ENCODE data around the gene BLOC1S6. TPM values are rescaled to one million over a fixed set of nuclear protein-coding genes. Genes with fewer than 3 reads are reported as not detected.
A peak's percentile ranks its signal among the peaks of the same experiment; 100 is the strongest.

The BLOC1S6 gene, protein sequence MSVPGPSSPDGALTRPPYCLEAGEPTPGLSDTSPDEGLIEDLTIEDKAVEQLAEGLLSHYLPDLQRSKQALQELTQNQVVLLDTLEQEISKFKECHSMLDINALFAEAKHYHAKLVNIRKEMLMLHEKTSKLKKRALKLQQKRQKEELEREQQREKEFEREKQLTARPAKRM
- total RNA-seq, result 10 to 100 TPM; 27.7 to 37.0 TPM
- long read RNA-seq, full-length matches to known transcripts, result 25 of 27 reads
- long read RNA-seq, partial matches to known transcripts, result 0 of 27 reads
- long read RNA-seq, other reads (novel, unspliced or antisense), result 2 of 27 reads

DNA sequence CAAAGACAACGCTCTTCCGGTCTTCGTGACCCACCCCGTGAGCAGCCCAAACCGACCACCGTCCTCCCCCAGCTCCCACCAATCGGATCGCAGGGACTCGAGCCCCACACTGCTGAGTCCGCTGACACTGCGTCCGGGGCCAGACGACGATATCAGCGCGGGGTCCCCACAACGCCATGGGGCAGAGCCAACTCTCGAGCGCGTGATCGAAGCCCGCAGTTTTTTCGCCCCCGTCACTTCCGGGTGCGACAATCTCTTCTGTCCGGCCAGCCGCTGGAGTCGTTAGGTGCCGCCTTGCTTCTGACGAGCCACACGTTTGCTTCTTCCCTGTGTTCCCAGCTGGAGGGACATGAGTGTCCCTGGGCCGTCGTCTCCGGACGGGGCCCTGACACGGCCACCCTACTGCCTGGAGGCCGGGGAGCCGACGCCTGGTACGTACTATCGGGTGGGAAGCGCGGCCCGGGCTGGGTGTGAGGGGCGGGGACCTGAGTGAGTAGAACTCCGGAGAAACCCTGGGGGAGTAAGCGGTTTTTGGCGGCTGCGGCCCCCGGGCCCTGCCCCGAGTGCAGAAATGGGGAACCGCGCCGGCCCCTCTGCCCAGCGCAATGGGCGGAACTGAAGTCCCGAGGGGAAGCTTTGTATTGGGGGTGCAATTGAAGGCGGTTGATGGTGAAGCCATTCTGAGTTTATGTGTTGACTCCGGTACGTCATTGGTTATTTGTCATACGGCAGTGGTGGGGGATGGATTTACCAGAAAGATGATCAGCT lies at the start of gene BLOC1S6:
Gene BLOC1S6, plus strand, starts transcription at position 285 of the 768 bp plus-strand sequence. Its CDS starts 65 bp downstream, at position 350.
- DNase-seq (peak; percentile 92), ATAC-seq (peak; percentile 92)
- intact Hi-C loops (cut with DNase I), result loop anchor here in 1 of 2 donors (2.0 kb wide), 1 partner anchor 64 kb away; the partner anchor contains the start of gene SLC30A4

DNA sequence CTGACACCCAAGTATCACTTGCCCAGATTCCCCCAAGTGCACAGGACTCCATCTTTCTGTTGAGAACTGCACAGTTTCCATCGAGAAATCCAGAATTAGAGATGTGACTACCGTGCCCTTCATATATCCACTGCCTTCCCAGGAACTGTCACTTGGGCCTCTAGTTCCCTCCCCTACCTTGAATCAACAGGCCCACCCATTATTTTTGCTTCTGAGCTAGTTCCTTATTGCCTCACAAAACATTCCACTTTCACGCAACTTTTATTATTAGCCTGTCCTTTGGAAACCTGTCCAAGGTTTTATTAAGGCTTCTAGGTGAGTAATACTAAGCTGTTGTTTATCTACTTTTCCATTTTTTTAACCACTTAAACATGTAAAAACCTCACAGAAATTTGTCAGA lies 47.5 kb upstream of the BLOC1S6 start:
- ATAC-seq (no peak), DNase-seq (no peak)
- intact Hi-C loops (cut with DNase I), result no loop called here

DNA sequence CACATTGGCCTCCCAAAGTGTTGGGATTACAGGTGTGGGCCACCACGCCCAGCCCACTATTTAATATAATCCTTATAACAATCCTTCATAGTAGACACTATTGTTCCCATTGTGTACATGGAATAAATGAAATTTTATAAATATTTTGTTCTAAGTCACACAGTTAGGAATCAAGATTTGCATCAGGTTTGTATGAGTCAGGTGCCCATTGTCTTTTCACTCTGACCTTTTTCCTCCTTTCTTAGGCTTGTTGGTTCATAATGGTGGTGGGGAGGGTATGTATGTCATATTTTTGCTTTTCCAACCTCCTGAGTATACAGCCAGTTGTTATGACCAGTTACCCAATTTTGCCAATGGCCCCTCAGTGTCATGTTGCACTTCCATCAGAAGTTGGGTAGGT lies 46.6 kb upstream of the BLOC1S6 start:
- intact Hi-C loops (cut with DNase I), result no loop called here
- DNase-seq (no peak), ATAC-seq (no peak)

DNA sequence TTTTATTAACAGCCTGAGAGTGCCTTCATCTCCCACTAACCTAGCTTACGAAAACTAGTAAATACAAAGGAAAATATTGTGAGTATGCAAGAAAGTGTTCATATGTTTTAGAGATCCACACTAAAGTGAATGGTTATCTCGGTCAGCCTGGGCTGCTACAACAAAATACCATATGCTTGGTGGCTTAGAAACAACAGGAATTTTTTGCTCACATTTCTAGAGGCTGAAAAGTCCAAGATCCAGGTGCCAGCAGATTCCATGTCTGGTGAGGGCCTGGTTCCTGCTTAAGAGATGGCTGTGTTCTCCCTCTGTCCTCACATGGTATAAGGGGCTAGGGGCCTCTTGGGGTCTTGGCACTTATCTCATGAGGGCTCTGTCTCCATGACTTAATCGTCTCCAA lies 44.1 kb upstream of the BLOC1S6 start:
- no peak for DNase-seq
- intact Hi-C loops (cut with DNase I), result no loop called here
- ATAC-seq, result no peak

DNA sequence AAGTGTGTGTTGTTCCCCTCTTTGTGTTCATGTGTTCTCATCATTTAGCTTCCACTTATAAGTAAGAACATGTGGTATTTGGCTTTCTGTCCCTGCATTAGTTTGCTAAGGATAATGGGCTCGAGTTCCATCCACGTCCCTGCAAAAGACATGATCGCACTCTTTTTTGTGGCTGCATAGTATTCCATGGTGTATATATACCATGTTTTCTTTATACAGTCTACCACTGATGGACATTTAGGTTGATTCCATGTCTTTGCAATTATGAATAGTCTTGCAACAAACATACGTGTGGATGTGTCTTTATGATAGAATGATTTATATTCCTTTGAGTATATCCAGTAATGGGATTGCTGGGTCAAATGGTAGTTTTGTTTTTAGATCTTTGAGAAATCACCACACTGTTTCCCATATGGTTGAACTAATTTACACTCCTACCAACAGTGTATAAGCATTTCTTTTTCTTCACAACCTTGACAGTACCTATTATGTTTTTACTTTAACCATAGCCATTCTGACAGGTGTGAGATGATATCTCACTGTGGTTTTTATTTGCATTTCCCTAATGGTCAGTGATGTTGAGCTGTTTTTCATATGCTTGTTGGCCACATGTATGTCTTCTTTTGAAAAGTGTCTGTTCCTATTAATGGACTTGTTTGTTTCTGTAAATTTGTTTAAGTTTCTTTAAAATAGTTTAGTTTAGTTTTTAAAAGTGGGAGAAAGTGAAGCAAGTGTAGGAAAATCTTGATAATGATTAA lies 42.7 kb upstream of the BLOC1S6 start:
- no peak for ATAC-seq
- intact Hi-C loops (cut with DNase I), result no loop called here

DNA sequence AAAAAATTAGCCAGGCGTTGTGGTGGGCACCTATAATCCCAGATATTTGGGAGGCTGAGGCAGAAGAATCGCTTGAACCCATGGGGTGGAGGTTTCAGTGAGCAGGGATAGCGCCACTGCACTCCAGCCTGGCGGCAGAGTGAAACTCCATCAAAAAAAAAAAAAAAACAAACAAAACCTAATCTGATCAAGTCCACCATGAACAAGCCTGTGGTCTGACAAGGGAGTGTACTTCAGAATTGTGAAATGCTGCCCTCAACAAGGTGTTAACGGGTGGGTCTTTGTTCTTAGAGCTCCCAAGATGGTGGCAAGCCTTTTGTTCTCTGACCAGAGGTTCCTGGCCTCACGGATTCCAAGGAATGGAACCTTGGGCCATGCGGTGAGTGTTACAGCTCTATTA lies 40.4 kb upstream of the BLOC1S6 start:
- DNase-seq (no peak), ATAC-seq (no peak)
- intact Hi-C loops (cut with DNase I), result no loop called here

More for the DNA sequence above, 42.7 kb upstream of the BLOC1S6 start:
- no peak for DNase-seq

DNA sequence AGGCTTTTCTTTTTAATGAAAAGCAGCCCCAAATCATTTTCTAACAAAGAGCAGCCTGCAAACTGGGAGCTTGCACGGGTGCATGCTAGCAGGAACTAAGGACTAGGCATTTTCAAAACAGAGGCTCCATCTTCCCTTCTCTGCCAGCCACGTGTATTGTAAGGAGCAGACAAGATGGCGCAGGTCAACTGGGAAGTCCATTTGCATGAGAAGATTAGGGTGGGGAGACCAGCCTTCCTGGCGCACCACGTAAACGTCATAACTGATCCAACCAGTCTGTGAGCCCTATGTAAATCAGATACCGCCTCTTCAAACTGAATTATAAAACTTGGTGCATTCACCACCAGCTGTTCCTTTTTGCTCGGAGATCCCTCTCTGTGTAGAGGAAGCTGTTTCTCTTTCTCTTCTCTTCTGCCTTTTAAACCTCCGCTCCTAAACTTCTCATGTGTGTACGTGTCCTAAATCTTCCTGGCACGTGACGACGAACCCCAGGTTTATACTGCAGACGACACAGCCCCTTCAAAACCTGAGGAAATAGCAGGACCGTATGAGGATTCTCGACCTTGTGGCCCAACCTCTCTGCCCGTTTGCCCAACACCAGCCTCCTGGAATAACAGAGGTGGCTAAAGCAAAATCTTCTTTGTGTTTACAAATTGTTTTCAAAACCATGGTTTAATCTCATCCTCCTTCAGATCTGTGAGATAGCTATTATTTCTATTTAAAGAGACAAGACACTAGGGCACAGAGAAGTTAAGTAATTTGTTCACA lies 38.2 kb upstream of the BLOC1S6 start:
- ATAC-seq (no peak), DNase-seq (no peak)
- intact Hi-C loops (cut with DNase I), result no loop called here

DNA sequence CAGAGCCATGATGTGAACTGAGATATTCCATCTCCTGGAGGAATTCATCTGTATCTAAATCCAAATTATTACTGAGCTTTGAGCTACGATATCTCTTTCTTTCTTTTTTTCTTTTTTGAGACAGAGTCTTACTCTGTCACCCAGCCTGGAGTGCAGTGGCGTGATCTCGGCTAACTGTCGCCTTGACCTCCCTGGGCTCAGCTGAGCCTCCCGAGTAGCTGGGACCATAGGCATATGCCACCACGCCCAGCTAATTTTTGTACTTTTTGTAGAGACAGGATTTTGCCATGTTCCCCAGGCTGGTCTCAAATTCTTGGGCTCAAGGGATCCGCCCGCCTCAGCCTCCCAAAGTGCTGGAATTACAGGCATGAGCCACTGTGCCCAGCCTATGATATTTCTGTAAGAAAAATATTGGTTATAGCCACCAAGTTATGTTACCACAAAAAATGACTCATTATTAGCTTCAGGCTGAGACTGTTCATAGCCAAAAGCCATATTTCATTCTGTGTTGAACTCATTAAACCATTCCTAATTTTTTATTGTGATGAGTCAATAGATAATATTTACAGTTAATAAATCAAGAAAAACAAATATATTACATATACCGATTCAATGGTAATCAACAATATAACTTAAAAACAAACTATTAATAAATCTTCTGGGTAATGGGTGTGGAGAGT lies 37.5 kb upstream of the BLOC1S6 start:
- DNase-seq, result no peak
- ATAC-seq, result no peak
- intact Hi-C loops (cut with DNase I), result no loop called here

DNA sequence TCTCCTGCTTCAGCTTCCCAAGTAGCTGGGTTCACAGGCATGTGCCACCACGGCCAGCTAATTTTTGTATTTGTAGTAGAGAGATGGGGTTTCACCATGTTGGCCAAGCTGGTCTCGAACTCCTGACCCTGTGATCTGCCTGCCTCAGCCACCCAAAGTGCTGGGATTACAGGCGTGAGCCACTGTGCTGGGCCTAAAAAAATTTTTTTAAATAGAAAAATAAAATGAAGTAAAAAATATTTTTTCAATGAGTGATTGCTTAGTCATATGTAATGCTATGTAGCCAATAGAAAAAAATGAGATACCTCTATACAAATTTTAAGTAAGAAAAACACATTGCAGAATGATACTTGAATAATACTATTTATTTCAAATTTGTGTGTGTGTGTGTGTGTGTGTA lies 36.7 kb upstream of the BLOC1S6 start:
- intact Hi-C loops (cut with DNase I), result no loop called here
- DNase-seq, result no peak
- no peak for ATAC-seq

DNA sequence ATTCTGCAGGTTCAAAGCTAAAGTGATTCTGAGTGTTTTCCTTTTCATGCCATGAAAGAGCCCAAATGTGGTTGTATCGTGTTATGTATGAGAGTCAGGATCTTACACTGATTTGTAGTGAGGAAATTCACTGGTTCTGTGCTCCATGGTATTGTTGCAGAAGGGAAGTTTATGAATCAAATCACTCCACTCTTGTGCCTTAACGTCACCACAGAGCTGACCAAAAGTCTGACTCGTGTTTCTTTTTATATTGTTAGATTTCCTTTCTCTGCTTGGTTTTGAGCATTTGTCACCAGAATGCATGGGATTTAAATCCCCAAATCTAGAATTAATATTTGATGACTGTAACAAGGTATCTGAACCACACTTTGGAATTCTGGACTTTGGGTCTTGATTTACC lies 35.5 kb upstream of the BLOC1S6 start:
- ATAC-seq (no peak), DNase-seq (no peak)
- intact Hi-C loops (cut with DNase I), result no loop called here

DNA sequence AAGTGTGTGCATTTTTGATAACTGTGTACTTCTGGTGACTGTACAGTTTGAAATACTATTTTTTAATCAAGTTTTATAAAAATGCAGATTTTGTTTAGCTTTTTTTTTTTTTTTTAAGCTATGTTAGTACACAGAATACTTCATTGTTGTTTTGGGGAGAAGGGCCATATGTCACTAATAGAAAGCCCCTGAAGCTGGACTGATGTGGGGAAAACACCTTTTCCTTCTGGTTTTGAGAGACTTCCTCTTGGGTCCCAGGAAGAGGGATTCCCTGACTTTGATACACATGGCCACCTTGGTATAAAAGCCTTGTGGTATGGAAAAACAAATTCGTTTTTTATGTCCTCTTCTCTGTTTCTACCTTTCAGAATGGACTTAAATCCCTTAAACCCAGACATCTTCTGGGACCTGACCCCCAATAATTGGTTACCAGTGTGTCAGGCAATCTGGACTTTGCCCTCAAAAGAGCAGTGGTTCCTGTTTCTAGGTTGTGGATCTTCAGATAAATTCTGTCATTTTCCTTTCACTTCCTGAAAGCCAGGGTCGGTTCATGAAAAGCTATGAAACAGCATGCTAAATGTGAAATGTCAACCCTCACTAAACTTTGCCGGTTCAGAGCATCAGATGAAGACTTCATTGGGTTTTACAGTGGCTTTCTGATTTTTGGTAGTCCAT lies 31.1 kb upstream of the BLOC1S6 start:
- intact Hi-C loops (cut with DNase I), result no loop called here
- DNase-seq, result no peak
- ATAC-seq, result no peak

DNA sequence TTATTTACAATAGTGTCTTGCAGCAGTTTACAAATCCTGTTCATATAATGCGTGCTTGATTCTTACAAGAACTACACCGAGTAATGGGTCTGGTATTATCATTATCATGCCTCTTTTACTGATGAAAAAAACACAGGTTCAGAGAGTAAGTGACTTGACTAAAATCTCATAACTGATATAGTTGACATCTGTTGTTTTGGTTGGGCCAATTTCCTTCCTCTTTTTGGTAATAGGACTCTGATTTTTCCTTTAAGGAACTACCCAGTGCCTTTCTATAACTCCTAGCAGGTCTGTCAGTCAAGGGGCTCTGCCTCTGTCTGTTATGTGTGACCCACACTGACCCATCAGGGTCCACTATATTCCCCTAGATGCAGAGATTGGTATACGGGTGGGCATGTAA lies 14.6 kb upstream of the BLOC1S6 start:
- intact Hi-C loops (cut with DNase I), result no loop called here
- ATAC-seq, result no peak
- DNase-seq, result no peak

DNA sequence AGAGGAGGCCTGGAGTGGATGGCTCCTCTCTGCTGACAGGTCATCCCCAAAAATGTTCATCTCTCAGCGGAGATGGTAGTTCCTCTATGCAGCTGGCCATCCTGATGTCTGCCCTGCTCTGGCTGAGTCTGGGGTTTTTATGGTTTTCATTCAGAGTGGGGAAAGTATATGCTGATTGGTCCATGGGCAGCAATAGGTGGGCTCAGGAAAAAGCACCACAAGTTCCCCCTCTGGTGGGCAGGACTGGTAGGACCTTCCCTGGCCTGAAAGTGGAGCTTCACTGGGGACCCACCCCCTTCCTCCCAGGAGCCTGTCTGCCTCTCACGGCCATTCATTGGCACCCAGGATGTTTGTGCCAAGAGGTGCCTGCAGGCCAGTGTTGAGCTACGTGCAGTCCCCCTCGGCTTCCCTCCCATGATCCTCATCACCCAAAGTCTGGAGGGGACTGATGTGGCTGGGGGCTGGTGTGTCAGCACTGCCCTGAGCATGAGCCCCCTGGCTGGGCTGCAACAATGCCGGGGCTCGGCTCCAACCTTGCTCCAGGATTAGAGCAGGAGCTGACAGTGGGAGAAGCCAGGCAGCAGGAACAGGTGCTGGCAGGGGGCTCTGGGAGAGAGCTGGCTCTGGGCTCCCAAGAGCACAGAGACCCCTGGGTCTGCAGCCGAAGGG lies 13.1 kb upstream of the BLOC1S6 start:
- intact Hi-C loops (cut with DNase I), result no loop called here
- no peak for DNase-seq
- no peak for ATAC-seq

DNA sequence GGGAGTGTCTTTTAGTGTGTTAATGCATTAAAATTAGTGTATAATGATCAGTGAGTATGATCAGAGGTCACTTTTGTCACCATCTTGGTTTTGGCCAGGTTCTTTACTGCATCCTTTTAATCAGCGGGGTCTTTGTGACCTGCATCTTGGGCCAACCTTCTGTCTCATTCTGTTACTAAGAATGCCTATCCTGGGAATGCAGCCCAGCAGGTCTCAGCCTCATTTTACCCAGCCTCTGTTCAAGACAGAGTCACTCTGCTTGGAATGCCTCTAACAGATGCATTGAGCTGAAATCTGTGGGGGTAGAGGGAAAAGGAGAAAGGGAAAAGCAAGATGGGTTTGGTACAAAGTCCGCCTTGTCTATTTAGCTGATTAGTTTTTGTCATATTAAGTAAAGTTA lies 5.3 kb upstream of the BLOC1S6 start:
- DNase-seq (no peak), ATAC-seq (no peak)
- intact Hi-C loops (cut with DNase I), result no loop called here

DNA sequence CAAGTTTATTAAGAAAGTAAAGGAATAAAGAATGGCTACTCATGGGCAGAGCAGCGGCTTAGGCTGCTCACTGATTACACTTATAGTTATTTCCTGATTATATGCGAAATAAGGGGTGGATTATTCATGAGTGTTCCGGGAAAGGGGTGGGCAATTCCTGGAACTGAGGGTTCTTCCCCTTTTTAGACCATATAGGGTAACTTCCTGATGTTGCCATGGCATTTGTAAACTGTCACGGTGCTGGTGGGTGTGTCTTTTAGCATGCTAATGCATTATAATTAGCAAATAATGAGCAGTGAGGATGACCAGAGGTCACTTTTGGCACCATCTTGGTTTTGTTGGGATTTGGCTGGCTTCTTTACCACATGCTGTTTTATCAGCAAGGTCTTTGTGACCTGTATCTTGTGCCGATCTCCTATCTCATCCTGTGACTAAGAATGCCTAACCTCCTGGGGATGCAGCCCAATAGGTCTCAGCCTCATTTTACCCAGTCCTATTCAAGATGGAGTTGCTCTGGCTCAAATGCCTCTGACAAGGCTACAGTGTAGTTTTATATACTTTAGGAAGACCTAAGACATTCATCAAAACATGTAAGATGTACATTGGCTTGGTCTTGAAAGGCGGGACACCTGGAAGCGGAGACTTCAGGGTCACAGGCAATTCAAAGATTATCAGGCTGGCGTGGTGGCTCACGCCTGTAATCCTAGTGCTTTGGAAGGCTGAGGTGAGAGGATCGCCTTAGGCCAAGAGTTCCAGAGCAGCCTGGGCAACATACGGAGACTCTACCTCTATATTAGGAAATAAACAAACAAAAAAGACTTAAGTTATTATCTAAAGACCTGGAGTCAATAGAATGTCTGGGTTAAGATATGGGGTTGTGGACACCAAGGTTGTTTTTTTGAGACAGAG lies 3.2 kb upstream of the BLOC1S6 start:
- intact Hi-C loops (cut with DNase I), result no loop called here
- DNase-seq, result no peak
- ATAC-seq, result no peak

DNA sequence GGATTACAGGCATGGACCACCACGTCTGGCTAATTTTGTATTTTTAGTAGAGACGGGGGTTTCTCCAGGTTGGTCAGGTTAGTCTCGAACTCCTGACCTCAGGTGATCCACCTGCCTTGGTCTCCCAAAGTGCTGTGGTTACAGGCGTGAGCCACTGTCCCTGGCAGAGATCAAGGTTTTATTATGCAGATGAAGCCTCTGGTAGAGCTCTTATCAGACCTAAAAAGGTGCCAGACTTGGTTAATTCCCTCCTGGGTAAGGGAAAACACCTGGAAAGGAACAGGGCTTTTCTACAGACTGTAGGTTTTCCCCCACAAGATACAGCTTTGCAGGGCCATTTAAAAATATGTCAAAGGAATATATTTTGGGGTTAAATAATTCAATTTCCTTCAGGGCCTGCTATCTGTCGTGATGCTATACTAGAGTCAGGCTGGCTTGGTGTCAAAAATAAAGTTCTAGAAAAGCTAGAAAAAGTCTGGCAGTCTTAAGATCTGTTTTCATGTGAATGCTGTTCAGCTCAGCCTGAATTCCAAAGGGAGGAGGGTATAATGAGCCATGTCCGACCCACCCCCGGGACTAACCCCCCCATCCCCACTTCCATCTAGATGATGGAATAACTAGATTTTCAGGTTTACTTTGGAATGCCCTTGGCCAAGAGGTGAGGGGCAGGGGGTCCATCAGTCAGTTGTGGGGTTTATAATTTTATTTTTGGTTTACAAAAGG lies 1.9 kb upstream of the BLOC1S6 start:
- intact Hi-C loops (cut with DNase I), result no loop called here
- no peak for ATAC-seq
- DNase-seq, result no peak

Measured in left cardiac atrium (tissue), 4 donors.